Testis (tissue), 2 donors: ENCODE data around the gene DAAM2.

Experiments
- POLR2A ChIP-seq: fragments of 450-650 bp; IDR thresholded peaks from one replicate; pipeline ENCODE4 v1.6.1; 2017; ENCODE audit warnings: antibody characterized with exemption, mild to moderate bottlenecking, moderate library complexity
- TF ChIP-seq, protein P1 (sequence below), 3 experiments: fragments of 450-650 bp in 2 of 3; fragments of 200-600 bp in 1 of 3; sonication (generic) in 1 of 3; IDR thresholded peaks; one replicate each; pipeline ENCODE4 v1.5.1; 2016 to 2019; ENCODE audit warnings: antibody characterized with exemption in 3 of 3, mild to moderate bottlenecking in 2 of 3, moderate library complexity in 1 of 3

DNA sequence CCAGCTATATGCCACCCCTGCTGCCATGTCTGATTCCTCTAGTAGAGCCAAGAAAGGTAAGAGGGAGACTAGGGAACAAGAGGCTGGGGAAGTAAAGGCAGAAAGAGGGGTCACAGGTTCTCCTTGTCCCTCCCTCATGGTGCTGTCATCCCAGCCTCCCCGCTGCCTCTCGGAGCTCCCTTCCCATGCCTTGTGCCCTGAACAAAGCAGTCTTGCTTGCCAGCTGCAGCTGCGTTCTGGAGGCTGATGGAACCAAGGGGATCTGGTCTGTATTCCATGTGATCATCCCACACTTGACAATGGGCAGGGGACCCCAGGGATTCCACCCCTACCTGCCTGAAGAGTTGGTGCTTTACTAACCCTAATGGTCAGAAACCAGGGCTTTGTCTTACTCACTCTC is 61.4 kb downstream of the DAAM2 start:
- TF ChIP-seq, protein P1, sequence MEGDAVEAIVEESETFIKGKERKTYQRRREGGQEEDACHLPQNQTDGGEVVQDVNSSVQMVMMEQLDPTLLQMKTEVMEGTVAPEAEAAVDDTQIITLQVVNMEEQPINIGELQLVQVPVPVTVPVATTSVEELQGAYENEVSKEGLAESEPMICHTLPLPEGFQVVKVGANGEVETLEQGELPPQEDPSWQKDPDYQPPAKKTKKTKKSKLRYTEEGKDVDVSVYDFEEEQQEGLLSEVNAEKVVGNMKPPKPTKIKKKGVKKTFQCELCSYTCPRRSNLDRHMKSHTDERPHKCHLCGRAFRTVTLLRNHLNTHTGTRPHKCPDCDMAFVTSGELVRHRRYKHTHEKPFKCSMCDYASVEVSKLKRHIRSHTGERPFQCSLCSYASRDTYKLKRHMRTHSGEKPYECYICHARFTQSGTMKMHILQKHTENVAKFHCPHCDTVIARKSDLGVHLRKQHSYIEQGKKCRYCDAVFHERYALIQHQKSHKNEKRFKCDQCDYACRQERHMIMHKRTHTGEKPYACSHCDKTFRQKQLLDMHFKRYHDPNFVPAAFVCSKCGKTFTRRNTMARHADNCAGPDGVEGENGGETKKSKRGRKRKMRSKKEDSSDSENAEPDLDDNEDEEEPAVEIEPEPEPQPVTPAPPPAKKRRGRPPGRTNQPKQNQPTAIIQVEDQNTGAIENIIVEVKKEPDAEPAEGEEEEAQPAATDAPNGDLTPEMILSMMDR (IDR thresholded peaks at IDR 0.05): no peak
- no peak for TF ChIP-seq POLR2A
